H1 (cell line): ENCODE measurements around the gene SMU1. TPM values are rescaled to one million over a fixed set of nuclear protein-coding genes. Genes with fewer than 3 reads are reported as not detected.

ENCODE experiments used
- CTCF ChIA-PET: fragments of 300-600 bp; sonication (Branson Sonifier 250); formaldehyde crosslinking; loops from one replicate; lab custom pipeline; 2021; ENCODE audit not compliant: partially characterized antibody; lab: Charles Lee
- POLR2A ChIA-PET: fragments of 300-600 bp; sonication (Branson Sonifier 250); formaldehyde crosslinking; loops from one replicate; lab custom pipeline; 2021; ENCODE audit warnings: inconsistent platforms; ENCODE audit not compliant: partially characterized antibody; lab: Charles Lee
- DNase-seq, 2 experiments: peaks; one replicate each; pipeline versions ENCODE4 v3.0.0 to v3.0.0-alpha.2; 2010 to 2022; ENCODE audit warnings: low spot score in 2 of 2, low read depth in 1 of 2, mixed read lengths in 1 of 2
- FAIRE-seq: peaks from 2 replicates; lab custom pipeline; 2011; peaks lifted over from hg19 to GRCh38; lab: Jason Lieb, UNC
- H2AFZ ChIP-seq: 2 replicates; pipeline ENCODE4 v1.8.1; 2012; ENCODE audit warnings: low read length, inconsistent platforms
- H2AK5ac ChIP-seq: 2 replicates; pipeline ENCODE4 v1.6.1; 2013; ENCODE audit warnings: low read depth, low read length
- H2BK120ac ChIP-seq: replicated peaks from 2 replicates; pipeline ENCODE3; 2013; ENCODE audit warnings: low read depth, low read length, inconsistent platforms
- H2BK12ac ChIP-seq: 2 replicates; pipeline ENCODE4 v1.6.1; 2013; ENCODE audit warnings: low read depth, low read length
- H2BK15ac ChIP-seq: 2 replicates; pipeline ENCODE4 v1.6.1; 2013; ENCODE audit warnings: low read length
- H2BK20ac ChIP-seq: 2 replicates; pipeline ENCODE4 v1.6.1; 2013; ENCODE audit warnings: low read length
- H2BK5ac ChIP-seq: 2 replicates; pipeline ENCODE4 v1.6.1; 2013; ENCODE audit warnings: low read depth, low read length
- H3K14ac ChIP-seq: 2 replicates; pipeline ENCODE4 v1.6.1; 2013; ENCODE audit warnings: inconsistent platforms; ENCODE audit not compliant: insufficient read length
- H3K18ac ChIP-seq: 2 replicates; pipeline ENCODE4 v1.6.1; 2013; ENCODE audit warnings: low read length; ENCODE audit errors: extremely low read depth
- H3K23ac ChIP-seq: 2 replicates; pipeline ENCODE4 v1.6.1; 2013; ENCODE audit warnings: inconsistent platforms; ENCODE audit not compliant: insufficient read length
- H3K23me2 ChIP-seq: 2 replicates; pipeline ENCODE4 v1.6.1; 2013; ENCODE audit warnings: low read depth, low read length
- H3K27ac ChIP-seq: 2 replicates; pipeline ENCODE4 v1.6.1; 2011; ENCODE audit warnings: low read depth, low read length, inconsistent platforms
- H3K27me3 ChIP-seq, 4 experiments: replicated peaks in 1 of 4; 1 replicate in 1 of 4; 2 replicates in 3 of 4; pipeline versions ENCODE4 v1.6.1 to v1.8.1; 2011 to 2013; ENCODE audit warnings: low read length in 3 of 4, mild to moderate bottlenecking in 3 of 4, inconsistent platforms in 2 of 4, mixed read lengths in 2 of 4, moderate library complexity in 1 of 4; ENCODE audit not compliant: control insufficient read depth in 3 of 4, insufficient read depth in 3 of 4; ENCODE audit errors: extremely low read depth in 1 of 4
- H3K36me3 ChIP-seq, 4 experiments: 2 replicates each; pipeline versions ENCODE4 v1.6.1 to v1.8.1; 2011 to 2013; ENCODE audit warnings: mild to moderate bottlenecking in 4 of 4, low read length in 3 of 4, moderate library complexity in 2 of 4, control low read depth in 1 of 4, inconsistent platforms in 1 of 4; ENCODE audit not compliant: insufficient read depth in 4 of 4, control insufficient read depth in 2 of 4
- H3K4ac ChIP-seq: replicated peaks from 2 replicates; pipeline ENCODE3; 2013; ENCODE audit warnings: low read length, low read depth, mixed read lengths, inconsistent platforms; ENCODE audit not compliant: insufficient read length
- H3K4me1 ChIP-seq, 4 experiments: replicated peaks in 1 of 4; 1 replicate in 1 of 4; 2 replicates in 3 of 4; pipeline versions ENCODE4 v1.6.1 to v1.8.1; 2011 to 2013; ENCODE audit warnings: low read length in 3 of 4, inconsistent platforms in 2 of 4, mixed read lengths in 1 of 4; ENCODE audit not compliant: insufficient read depth in 4 of 4, control insufficient read depth in 3 of 4
- H3K4me2 ChIP-seq, 2 experiments: 2 replicates each; pipeline versions ENCODE4 v1.6.1 to v1.8.1; 2011 to 2013; ENCODE audit warnings: low read depth in 2 of 2, low read length in 2 of 2, control low read depth in 1 of 2, inconsistent platforms in 1 of 2, mild to moderate bottlenecking in 1 of 2; ENCODE audit not compliant: insufficient read depth in 1 of 2
- H3K4me3 ChIP-seq, 4 experiments: fragments of 200-600, 300-600 bp in 1 of 4; sonication (generic), shearing (Covaris generic), sonication (Bioruptor Twin) in 1 of 4; 2 replicates each; pipeline versions ENCODE4 v1.5.1 to v1.8.1; 2011 to 2016; ENCODE audit warnings: low read length in 4 of 4, low read depth in 3 of 4, control low read depth in 2 of 4, inconsistent platforms in 2 of 4, mild to moderate bottlenecking in 2 of 4, mixed read lengths in 1 of 4, moderate library complexity in 1 of 4; ENCODE audit not compliant: insufficient read depth in 2 of 4; ENCODE audit errors: extremely low read depth in 1 of 4
- H3K56ac ChIP-seq: replicated peaks from 2 replicates; pipeline ENCODE3; 2013; ENCODE audit warnings: low read depth, mild to moderate bottlenecking, mixed read lengths, low read length, inconsistent platforms; ENCODE audit not compliant: insufficient read length
- H3K79me1 ChIP-seq: 2 replicates; pipeline ENCODE4 v1.6.1; 2013; ENCODE audit warnings: low read depth, low read length, control low read depth
- H3K79me2 ChIP-seq, 2 experiments: 2 replicates each; pipeline versions ENCODE4 v1.6.1 to v1.8.1; 2012 to 2013; ENCODE audit warnings: low read length in 2 of 2, mild to moderate bottlenecking in 2 of 2, inconsistent platforms in 1 of 2; ENCODE audit not compliant: insufficient read depth in 2 of 2, control insufficient read depth in 1 of 2
- H3K9ac ChIP-seq, 4 experiments: replicated peaks in 1 of 4; 1 replicate in 1 of 4; 2 replicates in 3 of 4; pipeline versions ENCODE4 v1.6.1 to v1.8.1; 2011 to 2013; ENCODE audit warnings: low read depth in 3 of 4, low read length in 3 of 4, control low read depth in 2 of 4, mild to moderate bottlenecking in 2 of 4, moderate library complexity in 2 of 4, inconsistent platforms in 1 of 4; ENCODE audit errors: extremely low read depth in 1 of 4
- H3K9me3 ChIP-seq, 2 experiments: 2 replicates each; pipeline versions ENCODE4 v1.6.1 to v1.8.1; 2012 to 2013; ENCODE audit warnings: mild to moderate bottlenecking in 2 of 2, moderate library complexity in 2 of 2, control low read depth in 1 of 2, inconsistent platforms in 1 of 2, low read depth in 1 of 2, low read length in 1 of 2, mixed read lengths in 1 of 2; ENCODE audit not compliant: insufficient read depth in 2 of 2
- H4K20me1 ChIP-seq, 2 experiments: replicated peaks in 1 of 2; 2 replicates each; pipeline versions ENCODE3 to v1.8.1; 2011 to 2013; ENCODE audit warnings: inconsistent platforms in 2 of 2, low read length in 2 of 2, mild to moderate bottlenecking in 1 of 2; ENCODE audit not compliant: insufficient read depth in 2 of 2, control insufficient read depth in 1 of 2
- H4K5ac ChIP-seq: 2 replicates; pipeline ENCODE4 v1.6.1; 2013; ENCODE audit warnings: low read length, low read depth, mixed read lengths, inconsistent platforms; ENCODE audit not compliant: insufficient read length
- H4K8ac ChIP-seq: 2 replicates; pipeline ENCODE4 v1.8.0; 2013; ENCODE audit warnings: mild to moderate bottlenecking, moderate library complexity, low read length, inconsistent platforms; ENCODE audit not compliant: insufficient read depth; ENCODE audit errors: extremely low read depth
- H4K91ac ChIP-seq: replicated peaks from 2 replicates; pipeline ENCODE3; 2013; ENCODE audit warnings: low read length, mixed read lengths, inconsistent platforms; ENCODE audit not compliant: insufficient read length
- CBX8 ChIP-seq: fragments of 300-800, 300-1000 bp; sonication (generic); IDR thresholded peaks from 2 replicates; pipeline ENCODE4 v1.7.1; 2016; ENCODE audit warnings: low read depth, low read length, borderline replicate concordance
- MAX ChIP-seq: IDR thresholded peaks from 2 replicates; pipeline ENCODE4 v1.6.1; 2012; ENCODE audit warnings: inconsistent platforms
- WGBS, 2 experiments: shearing (Covaris generic) in 1 of 2; methylation state at CpG; one replicate each; pipeline versions ENCODE4 v1.1.6 to v1.1.7; 2013 to 2015; ENCODE audit warnings: low lambda C conversion rate in 2 of 2, mixed read lengths in 2 of 2, inconsistent platforms in 1 of 2, low coverage in 1 of 2, missing lambda C conversion rate in 1 of 2; ENCODE audit not compliant: insufficient replicate concordance in 2 of 2, insufficient coverage in 1 of 2, insufficient read length in 1 of 2; ENCODE audit errors: extremely low coverage in 1 of 2, missing lambda C conversion rate in 1 of 2; 5-methylcytosine and 5-hydroxymethylcytosine counted together
- polyA plus RNA-seq, 7 experiments: library from polyadenylated mRNA; depleted of rRNA in 3 of 7; stranded (reverse) in 5 of 7; unstranded in 2 of 7; fragments of >200 nt in 5 of 7; fragments of 200-250 nt in 2 of 7; gene quantifications; 1 replicate in 5 of 7; 2 replicates in 1 of 7; 4 replicates in 1 of 7; pipeline versions ENCODE4 v1.2.1 to v1.2.3, GENCODE V29; 2011 to 2013; ENCODE audit warnings: missing spikeins in 2 of 7, mixed read lengths in 2 of 7
- total RNA-seq: library from RNA; stranded (reverse); fragmentation: NEBNext Ultra II Directional; extraction: Animal tissue kit (Norgen Biotek cat#: 25700); gene quantifications from 2 replicates; pipeline ENCODE4 v1.2.1, GENCODE V29; 2021

The SMU1 gene
- total and polyA plus RNA-seq, 2 of the 8 experiments (the other 6 are each of a cell fraction or from before 2014, with no cell fraction given): 8.4 to 26.0 TPM

GRCh38 chr9:33051144-33051543 is 25.3 kb downstream of the SMU1 start:
- Histone ChIP-seq H3K27ac (no peak overlapping the region), H3K23ac (no peak overlapping the region), H4K20me1 (peaks cover 0 to 6% of the 10 kb centered on the region in 2 experiments), H2AK5ac (no peak overlapping the region), H2BK5ac (no peak overlapping the region), H3K4ac (no peak overlapping the region), H2BK20ac (no peak overlapping the region), H4K5ac (no peak overlapping the region), H3K9ac (no peak overlapping the region), H3K18ac (no peak overlapping the region), H3K9me3 (no peaks in the 10 kb centered on the region), H4K91ac (no peak overlapping the region), H2BK12ac (no peak overlapping the region), H2BK15ac (no peak overlapping the region), H2BK120ac (no peak overlapping the region), H3K4me3 (no peak overlapping the region), H3K4me1 (no peaks in the 10 kb centered on the region), H3K4me2 (no peak overlapping the region), H3K23me2 (no peaks in the 10 kb centered on the region), H3K79me2 (no peaks in the 10 kb centered on the region), H3K36me3 (peaks cover 4 to 51% (median 31%) of the 10 kb centered on the region in 4 experiments), H3K79me1 (no peaks in the 10 kb centered on the region), H4K8ac (no peak overlapping the region), H3K27me3 (no peaks in the 10 kb centered on the region), H3K14ac (no peak overlapping the region), H3K56ac (no peak overlapping the region), H2AFZ (no peak overlapping the region)
- 90% methylated on average over 4 of the region's 4 CpGs; no CpG with 5 or more reads in 1 of the 2 experiments for WGBS, 2 experiments
- CTCF ChIA-PET: no interaction called here
- DNase-seq (no peak), FAIRE-seq (no peak)
- POLR2A ChIA-PET: interaction anchor here (1.7 kb wide), 1 partner anchor 22 kb away, joined by 4 read pairs; no protein-coding TSS in a partner anchor
- TF ChIP-seq CBX8 (no peak), MAX (no peak)
